Psoas muscle (tissue), 8 donors: ENCODE measurements around the gene UPK3A. TPM values are rescaled to one million over a fixed set of nuclear protein-coding genes. Genes with fewer than 3 reads are reported as not detected.

ENCODE experiments used
- ATAC-seq, 4 donors: fragments of 200-7000 bp; cut with Tn5 transposase; one replicate each; pipeline ENCODE4 v1.9.1; 2020; ENCODE audit warnings: moderate library complexity in 3 of 4, mild to moderate bottlenecking in 2 of 4
- DNase-seq, 2 donors: peaks; one replicate each; pipeline ENCODE4 v3.0.0-alpha.2; 2020
- H3K27ac ChIP-seq: fragments of 200-600 bp; one replicate; pipeline ENCODE4 v1.8.0; 2022
- H3K27me3 ChIP-seq, 3 donors: fragments of 200-600 bp in 1 of 3; one replicate each; pipeline versions ENCODE4 v1.6.1 to v1.8.0; 2013 to 2022; ENCODE audit warnings: low read length in 2 of 3, mild to moderate bottlenecking in 2 of 3, moderate library complexity in 1 of 3; ENCODE audit not compliant: insufficient read depth in 3 of 3
- H3K36me3 ChIP-seq, 2 donors: fragments of 200-600 bp in 1 of 2; one replicate each; pipeline versions ENCODE4 v1.6.1 to v1.8.0; 2013 to 2022; ENCODE audit warnings: low read depth in 1 of 2, mild to moderate bottlenecking in 1 of 2, moderate library complexity in 1 of 2; ENCODE audit not compliant: insufficient read depth in 1 of 2
- H3K4me1 ChIP-seq: fragments of 200-600 bp; one replicate; pipeline ENCODE4 v1.8.0; 2022
- H3K4me3 ChIP-seq: fragments of 200-600 bp; one replicate; pipeline ENCODE4 v1.8.0; 2022; ENCODE audit warnings: mild to moderate bottlenecking
- H3K9me3 ChIP-seq: fragments of 200-600 bp; one replicate; pipeline ENCODE4 v1.8.0; 2022
- CTCF ChIP-seq: fragments of 200-600 bp; IDR thresholded peaks from one replicate; pipeline ENCODE4 v1.8.0; 2022; ENCODE audit warnings: antibody characterized with exemption
- WGBS, 3 donors: extraction: QIAGEN DNeasy Blood & Tissue Kit; methylation state at CpG; one replicate each; pipeline versions ENCODE4 v1.1.6 to v1.1.7; 2013; 5-methylcytosine and 5-hydroxymethylcytosine counted together
- intact Hi-C, 2 donors: fragments of 100-400 bp; cut with DNase I; formaldehyde crosslinking; loops; one replicate each; pipeline versions ENCODE4 v1.11.0 to v1.14.2; 2022
- polyA plus RNA-seq, 3 donors: library from polyadenylated mRNA; stranded (reverse); fragments of 200-250 nt; gene quantifications; one replicate each; pipeline ENCODE4 v1.2.3, GENCODE V29; 2013
- total RNA-seq, 4 donors: library from RNA; stranded (reverse); fragmentation: NEBNext Ultra II Directional in 2 of 4; extraction: Animal tissue kit (Norgen Biotek cat#: 25700) in 2 of 4; gene quantifications; one replicate each; pipeline versions ENCODE4 v1.2.1 to v1.2.4, GENCODE V29; 2021 to 2023
- donor health status: healthy with polysubstance abuse.
- donor health status: DM: no; HTN: no; CAD: no; lungs with moderate emphysema.
- donor health status: Bipolar disorder and iron deficiency.
- donor health status: healthy.
- donor health status: DM: yes; HTN: yes; CAD: no.
- donor health status: DM: no; HTN: no; CAD: no.
- donor health status: DM: no; HTN: no; CAD: no.
- donor health status: DM: yes; HTN: yes; CAD: no.

The UPK3A gene
- total and polyA plus RNA-seq, 7 donors = 0.93 to 11.7 (median 2.5) TPM

GRCh38 chr22:45335854-45336522, 51.2 kb downstream of the UPK3A start:
- intact Hi-C loops = loop anchor here (2.0 to 5.0 kb wide), 2 partner anchors 63 to 101 kb away; no protein-coding TSS in a partner anchor
- H3K9me3 ChIP-seq = no peaks in the 10 kb centered on the region
- H3K27me3 ChIP-seq = no peaks in the 10 kb centered on the region
- H3K4me3 ChIP-seq = no peak overlapping the region
- no peak for ATAC-seq
- peaks cover 57% of the 10 kb centered on the region for H3K4me1 ChIP-seq
- peak overlapping the region; percentile 89 for H3K27ac ChIP-seq
- 43 to 66% (median 44%) methylated on average over 29 of the region's 29 CpGs for WGBS, 3 donors
- no peak for TF ChIP-seq CTCF
- DNase-seq = no peak
- H3K36me3 ChIP-seq = peaks cover 0 to 37% of the 10 kb centered on the region in 2 donors

- Histone ChIP-seq H3K4me3 (no peak overlapping the region), H3K27ac (peak overlapping the region; percentile 89), H3K27me3 (no peaks in the 10 kb centered on the region), H3K4me1 (peaks cover 47% of the 10 kb centered on the region), H3K9me3 (no peaks in the 10 kb centered on the region), H3K36me3 (peaks cover 0 to 45% of the 10 kb centered on the region in 2 donors)
- no peak for TF ChIP-seq CTCF
- DNase-seq = peak; percentile 79 to 88
- intact Hi-C loops = loop anchor here (2.0 to 5.0 kb wide), 2 partner anchors 64 to 100 kb away; no protein-coding TSS in a partner anchor
- peak; percentile 27 to 62 (median 54) for ATAC-seq
- WGBS, 3 donors = 14 to 19% (median 18%) methylated on average over 18 of the region's 18 CpGs
These were observed 52.3 kb downstream of the UPK3A start for GRCh38 chr22:45336971-45337431.

DNA sequence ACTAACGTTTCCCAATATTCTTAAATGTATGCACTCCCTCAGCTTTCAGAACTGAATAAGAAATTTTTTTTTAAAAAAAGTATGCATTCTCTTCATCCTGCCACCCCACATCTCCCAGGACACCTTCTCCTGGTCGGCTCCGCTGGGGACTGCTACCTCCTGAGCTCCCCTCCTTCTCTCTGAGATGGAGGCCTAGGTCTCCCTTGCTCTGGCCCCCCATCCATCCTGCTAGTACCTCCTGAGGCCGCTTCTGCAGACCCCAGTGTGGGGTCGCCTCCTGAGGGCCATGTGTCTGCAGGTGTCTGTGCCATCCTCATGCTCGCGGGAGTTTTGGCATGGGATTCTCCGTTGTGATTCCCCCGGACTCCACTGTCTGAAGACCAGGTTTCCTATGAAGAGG, 52.8 kb downstream of the UPK3A start:
- WGBS, 3 donors = 59 to 63% (median 60%) methylated on average over 9 of the region's 9 CpGs

DNA sequence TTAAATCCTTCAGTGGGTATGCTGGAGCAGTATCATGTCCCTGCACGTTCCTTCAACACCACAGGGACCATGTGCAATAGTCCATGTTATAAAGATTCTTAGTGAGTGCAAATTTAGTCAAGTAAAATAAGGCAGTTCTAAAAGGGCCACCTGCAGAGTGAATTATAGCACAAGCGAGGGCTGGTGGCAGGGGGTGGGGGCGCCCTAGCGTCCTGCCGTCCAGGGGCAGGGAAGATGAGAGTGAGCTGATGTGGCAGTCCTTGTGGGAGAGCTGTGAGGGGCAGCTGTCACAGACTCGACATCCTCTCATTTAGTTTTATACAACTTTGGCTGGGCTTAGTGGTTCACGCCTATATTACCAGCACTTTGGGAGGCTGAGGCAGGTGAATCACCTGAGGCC, 54.0 kb downstream of the UPK3A start:
- Histone ChIP-seq H3K4me3 (no peak overlapping the region), H3K27me3 (no peaks in the 10 kb centered on the region), H3K36me3 (peaks cover 0 to 49% of the 10 kb centered on the region in 2 donors), H3K27ac (no peak overlapping the region), H3K9me3 (no peaks in the 10 kb centered on the region), H3K4me1 (peaks cover 37% of the 10 kb centered on the region)
- WGBS, 3 donors = 82 to 90% (median 85%) methylated on average over 7 of the region's 7 CpGs
- intact Hi-C loops = loop anchor here in 1 of 2 donors (5.0 kb wide), 1 partner anchor 99 kb away; no protein-coding TSS in a partner anchor
- DNase-seq = no peak
- ATAC-seq = no peak
- no peak for TF ChIP-seq CTCF

More for the DNA sequence above, 52.8 kb downstream of the UPK3A start:
- no peak for TF ChIP-seq CTCF
- H3K9me3 ChIP-seq = no peaks in the 10 kb centered on the region
- peak overlapping the region; percentile 89 for H3K27ac ChIP-seq
- ATAC-seq (no peak), DNase-seq (no peak)
- intact Hi-C loops = loop anchor here (2.0 to 5.0 kb wide), 2 partner anchors 65 to 100 kb away; no protein-coding TSS in a partner anchor
- no peak overlapping the region for H3K4me3 ChIP-seq
- peaks cover 41% of the 10 kb centered on the region for H3K4me1 ChIP-seq
- peaks cover 0 to 45% of the 10 kb centered on the region in 2 donors for H3K36me3 ChIP-seq
- no peaks in the 10 kb centered on the region for H3K27me3 ChIP-seq
